Activated naive CD8-positive, alpha-beta T cell treated with anti-CD3 and anti-CD28 coated beads for 36 hours (primary cell): ENCODE measurements around the gene PRXL2A. TPM values are rescaled to one million over a fixed set of nuclear protein-coding genes. Genes with fewer than 3 reads are reported as not detected.
A peak's percentile ranks its signal among the peaks of the same experiment; 100 is the strongest.
"Not testable (repeated sequence)": the region's sequence is repeated elsewhere in the genome, so short reads cannot be mapped to it uniquely, and the experiment has no call there.

ENCODE experiments used
- DNase-seq: peaks from one replicate; pipeline ENCODE4 v3.0.0; 2021
- H3K27ac Mint-ChIP-seq: one replicate; pipeline ENCODE4 v1.8.0; 2022; ENCODE audit warnings: mild to moderate bottlenecking, moderate library complexity, mixed read lengths
- H3K27me3 Mint-ChIP-seq: one replicate; pipeline ENCODE4 v1.8.0; 2022; ENCODE audit warnings: mild to moderate bottlenecking, mixed read lengths
- H3K36me3 Mint-ChIP-seq: one replicate; pipeline ENCODE4 v1.8.0; 2021; ENCODE audit warnings: mild to moderate bottlenecking, mixed read lengths
- H3K4me1 Mint-ChIP-seq: one replicate; pipeline ENCODE4 v1.8.0; 2021; ENCODE audit warnings: mixed read lengths
- H3K4me3 Mint-ChIP-seq: one replicate; pipeline ENCODE4 v1.8.0; 2022; ENCODE audit warnings: mild to moderate bottlenecking, moderate library complexity, mixed read lengths
- H3K9me3 Mint-ChIP-seq: one replicate; pipeline ENCODE4 v1.8.0; 2022; ENCODE audit warnings: mixed read lengths
- total RNA-seq, 2 experiments: library from RNA; stranded (reverse); gene quantifications; one replicate each; pipeline ENCODE4 v1.2.3, GENCODE V29; 2021

Gene PRXL2A
- total RNA-seq, 2 experiments from 2014 or later = 23.3 to 24.5 TPM

DNA sequence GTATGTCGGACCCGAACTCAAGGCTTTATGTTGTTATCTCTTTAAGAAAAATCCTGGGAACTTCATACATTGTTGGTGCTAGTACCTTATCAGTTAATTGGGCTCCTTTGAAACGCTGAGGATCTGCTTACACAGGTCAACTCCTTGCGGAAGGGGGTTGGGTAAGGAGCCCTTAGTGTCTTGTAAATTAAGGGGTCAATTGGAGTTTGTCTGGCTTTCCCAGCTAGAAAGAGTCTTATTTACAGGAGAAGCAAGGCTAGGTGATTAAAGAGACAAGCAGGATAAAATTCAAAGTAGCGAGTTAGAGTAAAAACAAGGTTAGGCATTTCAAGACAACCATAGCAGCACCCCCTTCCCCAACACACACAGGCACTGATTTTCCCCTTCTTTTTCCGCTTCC, 8.9 kb downstream of the PRXL2A start:
- not testable (repeated sequence) for H3K9me3 Mint-ChIP-seq, H3K36me3 Mint-ChIP-seq

DNA sequence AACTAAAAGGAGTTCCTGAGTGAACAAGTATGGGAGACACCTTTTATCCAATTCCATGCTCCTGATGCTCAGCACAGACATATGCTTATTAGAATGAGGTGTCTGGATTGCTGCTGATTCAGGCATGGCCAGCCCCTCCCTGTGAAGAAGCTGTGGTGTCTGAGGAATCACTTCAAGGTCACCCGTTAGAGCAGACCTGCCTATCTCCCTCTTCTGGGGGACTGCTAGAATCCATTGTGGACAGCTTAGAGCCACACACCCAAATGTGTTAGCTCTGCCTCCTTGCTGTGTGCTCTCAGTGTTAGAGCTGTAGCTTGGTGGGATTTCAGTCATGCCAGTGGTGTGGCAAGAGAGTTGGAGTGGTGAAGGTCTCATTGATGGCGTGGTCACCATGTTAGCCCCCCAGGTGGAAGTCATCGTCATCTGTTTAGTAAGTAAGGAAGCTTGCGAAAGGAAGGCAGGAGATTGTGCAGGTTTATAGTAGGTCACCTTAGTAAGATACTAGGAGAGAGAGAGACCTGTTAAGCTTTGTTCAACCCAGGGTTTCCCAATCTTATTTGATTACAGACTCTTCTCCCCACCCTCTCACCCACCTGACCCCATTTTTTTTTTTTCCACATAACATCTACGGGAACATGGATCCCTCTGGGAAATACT, 12.8 kb downstream of the PRXL2A start:
- Mint-ChIP-seq H3K27ac (no peak overlapping the region), H3K4me3 (no peak overlapping the region), H3K27me3 (no peaks in the 10 kb centered on the region), H3K36me3 (no peaks in the 10 kb centered on the region), H3K4me1 (peaks cover 1% of the 10 kb centered on the region), H3K9me3 (no peaks in the 10 kb centered on the region)
- no peak for DNase-seq

More for the DNA sequence above, 8.9 kb downstream of the PRXL2A start:
- H3K27ac Mint-ChIP-seq, H3K4me3 Mint-ChIP-seq, DNase-seq, H3K27me3 Mint-ChIP-seq: not testable (repeated sequence)
- peaks cover 21% of the 10 kb centered on the region for H3K4me1 Mint-ChIP-seq

GRCh38 chr10:80421707-80422536, 13.6 kb downstream of the PRXL2A start:
- DNase-seq = no peak
- H3K36me3 Mint-ChIP-seq = peaks cover under 1% of the 10 kb centered on the region
- H3K27me3 Mint-ChIP-seq = no peaks in the 10 kb centered on the region
- H3K27ac Mint-ChIP-seq = no peak overlapping the region
- H3K9me3 Mint-ChIP-seq = no peaks in the 10 kb centered on the region
- H3K4me1 Mint-ChIP-seq = no peaks in the 10 kb centered on the region
- H3K4me3 Mint-ChIP-seq = no peak overlapping the region

DNA sequence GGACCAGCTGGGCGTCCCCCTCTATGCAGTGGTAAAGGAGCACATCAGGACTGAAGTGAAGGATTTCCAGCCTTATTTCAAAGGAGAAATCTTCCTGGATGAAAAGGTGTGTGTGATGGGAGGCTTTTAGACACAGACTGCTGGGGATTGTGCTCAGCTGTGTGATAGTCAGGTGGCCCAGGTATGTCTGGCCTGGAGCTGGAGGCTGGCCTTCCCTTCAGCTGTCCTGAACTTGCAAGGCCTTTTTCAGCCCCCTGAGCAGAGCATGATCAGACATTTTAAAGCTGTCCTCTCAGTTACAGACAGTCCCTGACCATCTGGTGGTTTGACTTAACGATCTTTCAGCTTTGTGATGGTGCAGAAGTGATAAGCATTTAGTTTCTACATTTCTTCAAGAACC, 17.6 kb downstream of the PRXL2A start:
- no peak overlapping the region for H3K4me3 Mint-ChIP-seq
- no peaks in the 10 kb centered on the region for H3K4me1 Mint-ChIP-seq
- no peaks in the 10 kb centered on the region for H3K9me3 Mint-ChIP-seq
- H3K27ac Mint-ChIP-seq = no peak overlapping the region
- no peak for DNase-seq
- no peaks in the 10 kb centered on the region for H3K27me3 Mint-ChIP-seq
- H3K36me3 Mint-ChIP-seq = peaks cover 11% of the 10 kb centered on the region

- H3K36me3 Mint-ChIP-seq = peaks cover 18% of the 10 kb centered on the region
- H3K27ac Mint-ChIP-seq = no peak overlapping the region
- H3K4me1 Mint-ChIP-seq = no peaks in the 10 kb centered on the region
- H3K4me3 Mint-ChIP-seq = no peak overlapping the region
- no peaks in the 10 kb centered on the region for H3K27me3 Mint-ChIP-seq
- DNase-seq = no peak
- no peaks in the 10 kb centered on the region for H3K9me3 Mint-ChIP-seq
These were observed 19.2 kb downstream of the PRXL2A start for GRCh38 chr10:80427541-80427940.

- DNase-seq = no peak
- Mint-ChIP-seq H3K36me3 (peaks cover 18% of the 10 kb centered on the region), H3K4me3 (no peak overlapping the region), H3K9me3 (no peaks in the 10 kb centered on the region), H3K27ac (no peak overlapping the region), H3K4me1 (no peaks in the 10 kb centered on the region), H3K27me3 (no peaks in the 10 kb centered on the region)
These were observed 21.2 kb downstream of the PRXL2A start for GRCh38 chr10:80429521-80429973.

GRCh38 chr10:80433134-80433533, 24.8 kb downstream of the PRXL2A start:
- H3K36me3 Mint-ChIP-seq = peaks cover 13% of the 10 kb centered on the region
- H3K27ac Mint-ChIP-seq = no peak overlapping the region
- H3K9me3 Mint-ChIP-seq = no peaks in the 10 kb centered on the region
- H3K4me1 Mint-ChIP-seq = no peaks in the 10 kb centered on the region
- no peaks in the 10 kb centered on the region for H3K27me3 Mint-ChIP-seq
- H3K4me3 Mint-ChIP-seq = no peak overlapping the region
- DNase-seq = no peak

DNA sequence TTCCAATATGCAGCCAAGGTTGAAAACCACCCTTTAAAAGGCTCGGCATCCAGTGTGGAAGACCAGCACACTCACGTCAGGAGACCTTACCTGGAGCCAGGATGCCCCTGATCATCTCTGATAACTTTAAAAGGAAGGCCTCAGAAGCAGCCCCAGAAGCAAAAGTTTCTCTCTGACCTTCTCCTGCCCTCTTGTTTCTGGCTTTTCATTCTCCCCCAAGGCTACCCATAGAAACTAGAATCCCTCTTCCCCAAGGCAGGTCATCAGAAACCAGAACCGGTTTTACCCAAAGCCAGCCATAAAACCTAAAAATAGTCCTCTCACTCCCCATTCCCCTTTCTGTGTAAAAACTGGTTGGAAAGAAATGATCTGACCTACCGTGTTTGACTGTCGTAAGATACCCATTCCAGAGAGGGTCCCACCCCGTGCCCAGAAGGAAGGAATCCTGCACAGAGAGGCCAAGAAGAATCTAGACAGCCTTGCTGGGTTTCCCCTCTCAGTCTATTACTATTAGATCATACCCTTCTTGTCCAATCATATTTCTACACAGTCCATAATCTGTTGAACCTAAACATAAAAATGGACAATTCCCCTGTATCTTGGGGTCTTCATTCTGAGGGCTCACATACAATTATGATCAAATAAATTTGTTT, 28.2 kb downstream of the PRXL2A start:
- Mint-ChIP-seq H3K4me1 (no peaks in the 10 kb centered on the region), H3K9me3 (no peaks in the 10 kb centered on the region), H3K36me3 (peaks cover 4% of the 10 kb centered on the region), H3K27ac (no peak overlapping the region), H3K27me3 (no peaks in the 10 kb centered on the region), H3K4me3 (no peak overlapping the region)
- no peak for DNase-seq

GRCh38 chr10:80437227-80437626, 28.9 kb downstream of the PRXL2A start:
- no peaks in the 10 kb centered on the region for H3K36me3 Mint-ChIP-seq
- H3K4me1 Mint-ChIP-seq = no peaks in the 10 kb centered on the region
- H3K27ac Mint-ChIP-seq = no peak overlapping the region
- H3K27me3 Mint-ChIP-seq = no peaks in the 10 kb centered on the region
- no peaks in the 10 kb centered on the region for H3K9me3 Mint-ChIP-seq
- DNase-seq = no peak
- H3K4me3 Mint-ChIP-seq = no peak overlapping the region

DNA sequence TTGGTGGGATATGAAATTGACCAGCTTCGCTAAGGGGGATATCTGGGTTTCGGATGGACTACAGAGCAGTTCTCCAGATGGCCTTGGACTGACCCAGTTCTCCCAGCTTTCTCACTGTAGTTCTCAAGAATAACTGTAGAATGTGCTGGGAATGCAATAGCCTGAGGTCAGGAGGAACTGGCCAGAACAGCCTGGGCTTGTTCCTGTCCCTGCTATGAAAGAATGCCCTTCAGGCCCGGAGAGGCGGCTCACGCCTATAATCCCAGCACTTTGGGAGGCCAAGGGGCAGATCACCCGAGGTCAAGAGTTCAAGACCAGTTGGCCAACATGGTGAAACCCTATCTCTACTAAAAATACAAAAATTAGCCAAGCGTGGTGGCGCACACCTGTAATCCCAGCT, 33.5 kb downstream of the PRXL2A start:
- DNase-seq = no peak
- H3K36me3 Mint-ChIP-seq = no peaks in the 10 kb centered on the region
- no peaks in the 10 kb centered on the region for H3K9me3 Mint-ChIP-seq
- H3K27ac Mint-ChIP-seq = no peak overlapping the region
- no peak overlapping the region for H3K4me3 Mint-ChIP-seq
- H3K27me3 Mint-ChIP-seq = no peaks in the 10 kb centered on the region
- H3K4me1 Mint-ChIP-seq = peaks cover 28% of the 10 kb centered on the region

DNA sequence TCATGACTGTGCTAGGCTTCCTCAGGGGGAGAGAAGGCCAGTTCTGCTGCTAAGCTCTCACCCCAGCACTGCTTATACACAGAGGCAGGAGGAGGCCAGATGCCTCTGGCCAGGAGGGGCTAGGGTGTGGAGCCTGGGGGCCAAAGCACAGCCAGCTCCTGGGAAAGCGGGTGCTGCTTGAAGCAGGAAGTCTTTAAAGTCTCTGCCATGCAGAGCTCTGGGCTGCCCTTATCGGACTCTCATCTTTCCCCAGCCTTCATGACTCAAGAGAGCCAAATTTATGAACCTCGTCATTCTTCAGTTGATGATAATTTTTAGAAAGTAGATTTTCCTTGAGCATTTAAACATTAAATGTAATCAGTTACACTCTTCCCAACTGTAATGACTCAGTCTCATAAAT, 34.5 kb downstream of the PRXL2A start:
- Mint-ChIP-seq H3K9me3 (no peaks in the 10 kb centered on the region), H3K4me3 (no peak overlapping the region), H3K27me3 (no peaks in the 10 kb centered on the region), H3K4me1 (peaks cover 35% of the 10 kb centered on the region), H3K36me3 (no peaks in the 10 kb centered on the region), H3K27ac (no peak overlapping the region)
- DNase-seq = no peak

GRCh38 chr10:80443531-80443974, 35.2 kb downstream of the PRXL2A start:
- Mint-ChIP-seq H3K4me3 (no peak overlapping the region), H3K36me3 (no peaks in the 10 kb centered on the region), H3K27ac (peak overlapping the region; percentile 75), H3K4me1 (peaks cover 38% of the 10 kb centered on the region), H3K27me3 (no peaks in the 10 kb centered on the region), H3K9me3 (no peaks in the 10 kb centered on the region)
- DNase-seq = no peak

DNA sequence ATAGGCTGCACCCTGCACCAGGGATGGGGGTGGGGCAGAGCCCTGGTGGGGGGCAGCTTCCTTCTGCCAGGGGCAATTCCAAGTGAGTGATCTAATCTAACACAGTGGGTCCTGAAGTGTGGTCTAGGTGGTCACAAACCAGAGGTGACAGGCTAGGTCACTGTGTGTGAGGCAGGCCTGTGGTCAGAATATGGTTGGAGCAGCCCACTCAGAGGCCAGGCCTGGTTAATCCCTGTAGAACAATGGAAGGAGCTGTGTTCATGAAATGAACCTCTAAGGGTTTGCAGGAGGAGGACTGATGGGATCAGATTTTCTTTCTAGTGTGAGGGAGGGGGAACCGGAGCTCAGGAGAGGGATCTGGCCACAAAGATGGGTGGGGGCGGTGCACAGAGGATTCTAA, 35.8 kb downstream of the PRXL2A start:
- no peak for DNase-seq
- Mint-ChIP-seq H3K4me3 (no peak overlapping the region), H3K36me3 (no peaks in the 10 kb centered on the region), H3K4me1 (peaks cover 39% of the 10 kb centered on the region), H3K9me3 (no peaks in the 10 kb centered on the region), H3K27ac (peak overlapping the region; percentile 75), H3K27me3 (no peaks in the 10 kb centered on the region)

- Mint-ChIP-seq H3K4me1 (peaks cover 44% of the 10 kb centered on the region), H3K27me3 (no peaks in the 10 kb centered on the region), H3K9me3 (no peaks in the 10 kb centered on the region), H3K36me3 (no peaks in the 10 kb centered on the region), H3K4me3 (no peak overlapping the region), H3K27ac (peak overlapping the region; percentile 47)
- DNase-seq = peak; percentile 60
These were observed 36.4 kb downstream of the PRXL2A start for GRCh38 chr10:80444646-80445319.
